SK-MEL-5 (cell line): ENCODE results near the gene HLA-DPA1. TPM values are rescaled to one million over a fixed set of nuclear protein-coding genes. Genes with fewer than 3 reads are reported as not detected.
"Not testable (repeated sequence)": the region's sequence is repeated elsewhere in the genome, so short reads cannot be mapped to it uniquely, and the experiment has no call there.

Experiments
- DNase-seq: peaks from one replicate; pipeline ENCODE4 v3.0.0-alpha.2; 2016; ENCODE audit warnings: low read depth, low spot score
- in situ Hi-C: cut with HindIII; loops from 2 replicates; pipeline ENCODE4 v1.10.0; 2016; ENCODE audit warnings: low sequenced_read_pairs, high pct_unique_total_duplicates, low pct_unique_long_range_greater_than_20kb
- polyA plus RNA-seq, 2 experiments: library from polyadenylated mRNA; depleted of rRNA; stranded (reverse); fragments of >200 nt; gene quantifications; 2 replicates each; pipeline ENCODE4 v1.2.3, GENCODE V29; 2015
- total RNA-seq: library from RNA; depleted of rRNA; stranded (reverse); fragments of >200 nt; shearing (Covaris generic); gene quantifications from 2 replicates; pipeline ENCODE4 v1.2.3, GENCODE V29; 2014; rRNA removed

The HLA-DPA1 gene
- total RNA-seq: 7.1 and 8.7 TPM in 2 replicates
- 28.7 and 38.0 TPM in 2 replicates for polyA plus RNA-seq (2015; cell fraction: cytosol; rRNA removed)
- polyA plus RNA-seq (2015; cell fraction: nucleus; rRNA removed): 12.5 and 14.2 TPM in 2 replicates

DNA sequence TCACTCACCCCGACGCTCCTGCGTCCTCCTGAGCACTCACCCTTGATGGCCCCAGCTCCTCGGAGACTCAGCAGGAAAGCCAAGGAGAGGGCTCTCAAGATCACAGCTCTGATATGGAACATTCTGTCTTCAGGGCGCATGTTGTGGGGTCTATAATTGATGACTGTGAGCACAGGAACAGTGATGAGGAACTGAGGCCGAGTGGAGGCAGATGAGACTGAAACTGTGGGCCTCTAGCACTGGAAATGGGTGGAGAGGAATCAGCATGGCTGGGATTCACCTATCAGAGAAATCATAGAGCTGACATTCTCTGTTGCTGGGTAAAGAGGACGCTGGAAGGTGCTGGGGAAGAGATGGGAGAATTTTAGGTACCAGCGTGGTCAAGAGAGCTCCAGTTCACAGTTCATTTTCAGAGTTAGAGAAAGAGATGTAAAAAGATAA is at the start of gene HLA-DPA1:
TSS of gene HLA-DPA1 (minus strand) at position 219 of the 441 bp plus-strand sequence.
- in situ Hi-C loops: no loop called here
- peak; percentile 81 for DNase-seq

DNA sequence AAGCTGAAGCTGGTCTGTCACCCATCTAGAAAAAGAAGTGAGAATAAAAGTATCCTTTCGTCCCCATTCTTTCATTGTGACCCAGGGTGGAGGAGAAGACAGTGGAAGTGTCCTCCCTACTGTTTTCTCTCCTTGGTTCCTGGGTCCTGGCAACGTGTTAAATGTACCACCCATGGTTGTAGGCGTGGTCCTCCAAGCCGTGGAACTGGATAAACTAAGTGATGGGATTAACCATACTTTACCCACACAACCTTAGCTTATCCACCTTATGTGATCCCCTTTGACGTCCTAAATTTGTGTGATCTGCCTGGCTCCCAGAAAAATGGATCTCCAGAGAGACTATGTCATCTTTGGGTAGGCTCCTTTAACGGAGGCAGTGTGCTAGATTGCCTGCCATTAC is 49.7 kb upstream of the HLA-DPA1 start:
- no peak for DNase-seq
- in situ Hi-C loops: no loop called here

DNA sequence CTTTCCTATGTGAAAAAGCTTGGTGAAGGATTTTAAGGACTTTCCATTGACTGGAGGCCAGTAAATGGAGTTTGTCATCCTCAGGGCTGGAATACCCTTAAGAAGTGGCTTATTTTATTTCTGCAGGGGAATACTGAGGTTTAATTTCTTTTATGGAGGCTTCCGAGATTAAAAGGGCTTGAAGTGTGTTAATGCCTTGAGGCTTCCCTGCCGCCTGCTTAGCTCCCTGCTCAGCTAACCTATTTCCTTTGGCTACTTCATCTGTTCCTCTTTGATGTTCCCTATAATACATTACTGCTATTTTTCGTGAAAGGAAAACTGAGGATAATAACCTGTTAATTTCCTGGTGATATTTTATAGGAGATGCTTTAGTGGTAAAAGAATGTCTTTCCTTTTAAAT is 46.6 kb upstream of the HLA-DPA1 start:
- in situ Hi-C loops: no loop called here
- no peak for DNase-seq

DNA sequence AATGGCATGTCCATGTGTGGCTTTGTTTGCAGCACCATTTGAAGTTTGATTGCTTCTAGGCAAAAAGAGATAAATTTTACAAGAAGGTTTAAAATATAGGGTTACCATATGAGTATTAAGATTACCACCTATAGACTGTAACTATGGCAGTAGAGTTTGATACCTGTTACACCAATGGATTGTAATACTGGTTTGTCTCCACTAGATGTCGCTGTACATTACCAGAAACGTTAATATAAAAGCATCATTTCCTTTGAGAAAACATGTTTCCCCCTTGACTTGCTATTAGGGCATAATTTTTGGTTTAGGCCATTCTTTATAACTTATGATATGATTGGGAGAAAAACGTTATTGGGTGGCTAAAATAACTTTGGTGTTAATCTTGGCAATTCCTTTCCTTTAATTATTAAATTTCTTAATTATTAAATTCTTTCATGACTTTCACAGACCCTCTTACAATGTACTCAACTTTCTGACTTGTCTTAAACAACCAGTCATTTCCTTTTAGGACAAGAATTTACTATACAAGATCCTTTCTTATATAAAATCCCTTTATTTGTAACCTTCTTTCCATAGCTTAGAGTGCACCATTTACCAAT is 45.2 kb upstream of the HLA-DPA1 start:
- DNase-seq: peak; percentile 74
- in situ Hi-C loops: no loop called here

DNA sequence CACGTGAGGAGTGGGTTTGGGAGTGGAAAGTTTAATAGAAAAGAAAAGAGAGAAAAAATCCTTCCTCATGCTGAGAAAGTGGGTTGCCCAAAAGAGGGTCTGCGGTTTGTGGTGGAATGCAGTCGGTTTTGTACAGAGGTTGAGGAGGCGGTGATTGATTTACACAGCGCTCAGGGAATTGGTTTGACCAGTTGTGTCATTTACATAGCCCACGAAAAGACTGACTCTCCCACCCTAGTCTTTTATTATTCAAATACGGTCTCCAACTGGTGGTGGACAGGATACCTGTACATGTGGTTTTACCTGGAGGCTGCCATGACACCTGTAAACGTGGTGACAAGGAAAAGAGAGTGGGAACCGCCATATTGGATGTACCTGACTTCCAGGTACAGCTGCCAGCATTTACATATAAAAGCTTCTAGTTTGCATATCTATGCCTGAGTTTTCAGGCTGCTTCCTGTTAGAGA is 44.4 kb upstream of the HLA-DPA1 start:
- in situ Hi-C loops: no loop called here
- DNase-seq: no peak

DNA sequence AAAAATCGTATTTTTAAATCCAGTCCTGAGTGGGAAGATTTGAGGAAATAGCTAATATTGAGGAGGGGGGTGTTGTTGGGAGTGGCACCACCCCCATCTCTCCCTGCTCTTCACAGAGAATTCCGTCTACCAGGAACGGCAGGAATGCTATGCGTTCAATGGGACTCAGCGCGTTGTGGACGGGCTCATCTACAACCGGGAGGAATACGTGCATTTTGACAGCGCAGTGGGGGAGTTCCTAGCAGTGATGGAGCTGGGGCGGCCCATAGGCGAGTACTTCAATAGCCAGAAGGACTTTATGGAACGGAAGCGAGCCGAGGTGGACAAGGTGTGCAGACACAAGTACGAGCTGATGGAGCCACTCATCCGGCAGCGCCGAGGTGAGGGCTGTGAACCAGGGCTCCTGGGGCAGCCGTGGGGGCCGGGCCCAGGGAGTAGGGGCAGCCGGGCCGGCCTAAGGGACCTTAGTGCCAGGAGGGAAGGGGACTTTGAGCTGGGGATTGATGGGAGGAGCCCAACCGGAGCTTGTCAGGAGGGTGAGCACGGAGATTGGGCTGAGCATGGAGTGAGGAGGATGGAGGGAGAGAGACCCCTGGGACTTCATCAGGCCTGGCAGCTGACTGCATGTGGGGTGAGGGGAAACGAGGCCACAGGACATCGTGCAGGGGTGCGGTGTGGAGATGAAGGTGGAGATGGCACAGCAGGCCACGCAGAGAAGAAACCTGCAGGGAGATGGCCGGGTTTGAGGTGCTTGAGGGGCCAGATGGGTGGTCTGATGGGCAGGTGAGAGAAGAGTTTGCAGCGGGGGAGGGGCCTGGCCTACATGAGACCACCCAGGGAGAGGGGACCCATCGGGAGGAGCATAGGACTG is 43.6 kb upstream of the HLA-DPA1 start:
- no peak for DNase-seq
- in situ Hi-C loops: no loop called here

DNA sequence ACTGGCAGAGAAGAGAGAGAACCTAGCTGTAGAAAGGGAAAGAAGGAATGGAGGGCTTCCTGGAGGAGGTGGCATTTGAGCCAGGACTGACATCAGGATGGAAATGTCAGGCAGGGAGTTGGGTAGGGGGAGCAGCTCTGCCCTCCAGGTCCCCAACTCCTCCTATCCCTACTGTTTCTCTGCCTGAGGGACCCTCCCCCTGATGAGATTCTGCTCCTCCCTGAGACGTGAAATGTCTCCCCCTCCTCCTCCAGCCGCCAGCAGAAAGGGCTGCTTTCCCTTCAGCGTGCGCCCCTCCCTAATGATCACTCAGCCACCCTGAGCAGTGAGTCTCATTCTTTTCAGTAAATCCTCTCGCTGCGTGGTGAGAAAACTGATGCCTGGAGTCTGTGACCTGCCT is 43.0 kb upstream of the HLA-DPA1 start:
- DNase-seq: no peak
- in situ Hi-C loops: no loop called here

DNA sequence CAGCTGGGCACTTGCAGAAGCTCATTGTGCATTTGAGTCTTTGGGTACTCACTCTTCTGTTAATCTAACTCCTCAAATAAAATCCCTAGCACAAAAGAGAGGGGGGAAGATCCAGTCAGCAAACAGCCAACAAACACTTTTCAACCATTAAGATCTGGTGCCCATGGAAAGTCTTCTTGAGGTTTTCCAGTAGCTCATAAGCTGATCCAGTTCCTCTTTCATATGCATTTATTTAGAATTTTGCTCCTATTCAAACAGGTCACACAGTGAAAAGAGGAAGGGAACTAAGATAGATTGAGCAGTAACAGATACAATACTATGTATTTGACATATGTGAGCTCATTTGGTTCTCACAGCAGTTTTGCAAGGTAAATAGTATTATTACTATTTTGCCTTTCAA is 41.0 kb upstream of the HLA-DPA1 start:
- in situ Hi-C loops: no loop called here
- no peak for DNase-seq

DNA sequence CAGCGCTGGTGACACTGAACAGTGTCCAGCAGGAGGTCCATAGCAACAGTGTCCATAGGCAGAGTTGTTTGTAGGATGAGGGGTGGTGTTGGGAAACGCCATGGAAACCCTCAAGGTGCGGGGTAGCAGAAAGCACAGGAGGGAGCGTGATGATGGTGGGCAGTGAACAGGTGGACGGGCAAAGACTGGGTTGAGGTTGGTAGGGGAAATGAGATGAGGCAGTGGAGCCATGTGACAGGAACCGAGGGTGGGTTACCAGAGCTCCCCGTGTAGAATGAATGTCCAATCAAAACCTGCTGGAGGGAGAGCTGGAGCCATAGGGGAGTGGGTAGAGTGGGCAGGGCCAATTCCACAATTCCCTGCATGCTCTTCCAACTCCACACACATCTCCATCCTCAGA is 40.3 kb upstream of the HLA-DPA1 start:
- DNase-seq: no peak
- in situ Hi-C loops: no loop called here

DNA sequence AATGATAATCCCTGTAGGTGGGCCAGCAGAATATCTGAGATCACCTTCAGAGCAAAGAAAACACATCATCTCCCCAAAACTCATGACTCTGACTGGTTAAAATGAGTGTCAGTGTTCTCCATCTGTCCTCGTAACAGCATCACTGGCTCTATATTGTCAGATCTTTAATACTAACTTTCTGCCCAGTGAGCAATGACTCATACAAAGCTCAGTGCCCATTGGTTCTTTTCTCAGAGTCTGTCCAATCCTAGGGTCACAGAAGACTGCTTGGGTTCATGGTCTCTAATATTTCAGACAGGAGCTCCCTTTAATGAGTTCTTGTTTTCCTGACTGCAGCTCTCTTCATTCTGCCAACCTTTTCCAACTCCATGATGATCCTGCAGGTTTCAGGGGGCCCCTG is 38.7 kb upstream of the HLA-DPA1 start:
- in situ Hi-C loops: no loop called here
- peak; percentile 89 for DNase-seq

DNA sequence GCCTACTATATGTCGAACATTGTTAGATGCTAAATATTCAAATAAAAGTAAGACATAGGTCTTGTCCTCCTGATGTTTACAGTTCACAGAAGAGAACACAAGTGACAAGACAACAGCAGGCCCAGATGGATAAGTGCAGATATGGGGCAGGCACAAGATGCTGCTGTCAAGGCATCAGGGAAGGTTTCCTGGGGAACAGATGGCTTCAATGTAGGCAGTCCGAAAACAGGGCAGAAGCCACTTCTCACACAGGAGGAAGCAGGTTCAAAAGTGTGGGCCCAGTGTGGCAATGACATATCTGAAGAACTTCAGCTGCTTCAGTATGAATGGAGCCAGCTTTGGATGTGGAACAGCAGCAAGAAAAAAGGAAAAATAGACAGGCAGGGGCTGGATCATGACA is 34.9 kb upstream of the HLA-DPA1 start:
- in situ Hi-C loops: no loop called here
- DNase-seq: no peak

DNA sequence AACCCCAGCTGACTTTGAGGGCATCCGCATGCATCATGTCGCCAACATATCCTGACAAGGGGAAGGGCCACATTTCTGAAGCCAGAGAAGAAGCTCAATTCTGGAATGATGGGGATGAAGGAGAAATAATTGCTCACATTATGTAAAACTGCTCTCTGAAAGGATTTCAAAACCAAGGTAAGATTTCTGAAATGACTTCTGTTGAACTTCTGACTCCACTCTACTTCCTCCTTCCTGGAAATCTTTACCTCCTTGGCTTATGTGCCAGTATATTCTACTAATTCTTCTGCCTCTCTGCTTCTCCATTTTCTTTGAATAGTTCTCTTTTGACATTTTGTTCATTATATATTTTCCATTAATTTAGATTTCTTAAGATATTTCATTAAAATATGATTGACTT is 34.2 kb upstream of the HLA-DPA1 start:
- DNase-seq: no peak
- in situ Hi-C loops: no loop called here

DNA sequence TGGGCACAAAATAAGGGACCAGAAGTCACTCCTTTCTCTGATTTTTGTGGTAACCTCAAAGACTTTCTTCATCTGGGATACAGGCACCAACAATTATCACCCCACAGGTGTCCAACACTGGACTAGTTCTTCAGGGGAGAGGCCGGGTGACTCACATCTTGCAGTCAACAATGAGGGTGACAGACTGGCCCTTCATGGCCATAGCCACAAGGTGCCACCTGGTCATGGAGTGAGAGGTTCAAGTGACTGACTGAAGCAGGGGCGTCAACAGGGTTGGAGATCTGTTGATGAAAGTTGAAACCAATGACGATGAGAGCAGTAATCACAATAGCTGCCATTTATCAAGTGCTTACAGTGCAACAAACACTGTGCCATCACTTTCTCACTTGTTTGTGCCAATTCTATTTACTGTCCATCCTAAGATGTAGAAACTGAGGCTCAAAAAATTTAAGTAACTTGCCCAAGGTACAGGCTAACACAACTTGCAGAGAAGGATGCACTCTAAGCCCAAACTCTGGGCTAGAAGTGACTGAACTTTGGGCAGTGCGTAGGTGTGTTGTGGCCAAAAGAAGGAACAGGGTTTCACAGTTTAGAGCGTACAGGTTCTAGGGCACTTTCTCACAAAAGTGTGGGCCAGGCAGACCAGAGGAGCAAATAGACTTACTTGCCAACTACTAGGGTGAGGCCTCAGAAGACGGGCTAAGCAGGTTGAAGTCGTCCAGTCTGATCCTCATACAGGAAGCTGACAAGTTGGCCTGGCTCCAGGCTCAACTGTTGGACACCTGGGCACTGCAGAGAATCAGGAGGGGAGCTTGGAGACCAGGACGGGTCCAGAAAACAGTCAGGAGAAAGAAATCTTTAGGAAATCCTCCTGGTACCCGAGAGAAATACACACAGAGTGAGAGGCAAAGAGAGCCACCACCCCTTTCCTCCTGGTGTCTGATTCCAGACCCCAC is 32.7 kb upstream of the HLA-DPA1 start:
- in situ Hi-C loops: no loop called here
- no peak for DNase-seq

DNA sequence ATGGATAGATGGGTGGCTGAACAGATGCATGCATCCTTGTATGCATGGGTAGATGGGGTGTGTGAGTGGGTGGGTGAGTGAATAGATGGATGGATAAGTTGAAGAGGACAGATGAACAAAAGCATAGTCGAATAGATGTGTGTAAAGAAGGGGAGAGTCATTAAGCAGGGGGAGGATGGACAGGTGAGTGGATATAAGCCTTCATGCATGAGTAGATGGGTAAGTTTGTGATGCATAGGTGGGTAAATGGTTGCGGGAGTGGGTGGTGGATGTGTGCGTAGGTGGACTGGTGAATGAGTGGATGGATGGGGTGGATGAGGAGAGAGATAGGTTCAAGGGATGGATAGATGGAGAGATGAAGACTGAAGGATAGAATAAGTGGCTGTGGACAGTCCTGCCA is 31.9 kb upstream of the HLA-DPA1 start:
- no peak for DNase-seq
- in situ Hi-C loops: no loop called here

DNA sequence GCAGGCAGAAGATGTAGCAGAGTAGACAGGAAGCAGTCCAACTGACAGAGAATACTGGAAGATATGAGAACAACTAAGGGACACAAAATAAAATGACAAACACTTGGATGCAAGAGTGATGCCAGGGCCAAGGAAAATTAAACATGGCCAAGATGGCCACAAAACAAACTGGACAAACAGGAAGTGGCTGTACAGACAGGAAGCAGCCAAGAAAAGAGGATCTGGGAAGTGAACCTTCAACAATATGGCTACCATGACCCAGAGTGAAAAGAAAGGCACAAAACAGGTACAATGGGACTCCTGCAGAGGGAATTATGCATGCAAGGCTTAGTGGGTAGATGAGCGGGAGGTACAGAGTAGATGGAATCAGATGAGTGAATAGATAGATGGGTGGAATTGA is 31.4 kb upstream of the HLA-DPA1 start:
- no peak for DNase-seq
- in situ Hi-C loops: no loop called here

DNA sequence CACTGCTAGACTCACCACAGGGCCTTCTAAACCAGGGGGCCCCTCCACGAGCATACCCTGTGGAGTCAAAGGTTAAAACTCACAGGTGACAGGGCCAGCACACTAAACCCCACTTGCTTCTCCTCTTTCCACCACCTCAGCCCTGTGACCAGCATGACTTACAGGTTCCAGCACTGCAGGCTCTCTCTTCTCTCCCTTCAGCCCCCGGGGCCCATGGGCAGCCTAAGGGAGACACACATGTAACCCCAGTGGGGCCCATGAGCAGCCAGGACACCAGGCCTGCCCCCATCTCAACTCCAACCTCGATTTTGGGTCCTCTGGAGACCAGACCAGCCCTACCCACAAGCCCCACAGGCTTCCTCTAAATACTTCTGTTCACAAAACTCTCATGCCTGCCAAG is 30.3 kb upstream of the HLA-DPA1 start:
- in situ Hi-C loops: no loop called here
- no peak for DNase-seq

DNA sequence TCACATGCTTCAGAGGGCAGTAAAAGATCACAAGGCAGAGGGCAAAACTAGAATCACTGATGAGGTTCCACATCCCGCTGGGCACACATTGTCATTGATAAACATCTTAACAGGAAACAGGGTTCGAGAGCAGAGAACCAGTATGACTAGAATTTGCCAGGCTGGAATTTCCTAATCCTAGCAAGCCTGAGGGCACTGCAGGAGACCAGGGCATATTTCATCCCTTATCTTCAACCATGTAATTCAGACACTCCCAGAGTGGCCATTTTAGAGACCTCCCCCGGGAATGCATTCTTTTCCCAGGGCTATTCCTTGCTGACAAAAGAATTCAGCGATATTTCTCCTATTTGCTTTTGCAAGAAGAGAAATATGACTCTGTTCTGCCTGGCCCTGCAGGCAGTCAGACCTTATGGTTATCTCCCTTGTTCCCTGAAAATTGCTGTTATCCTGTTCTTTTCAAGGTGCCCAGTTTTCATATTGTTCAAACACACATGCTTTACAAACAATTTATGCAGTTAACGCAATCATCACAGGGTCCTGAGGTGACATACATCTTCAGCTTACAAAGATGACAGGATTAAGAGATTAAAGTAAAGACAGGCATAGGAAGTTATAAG is 27.8 kb upstream of the HLA-DPA1 start:
- in situ Hi-C loops, DNase-seq: not testable (repeated sequence)
